GM23248 (cell line): Measurements from ENCODE around the gene GPR33. TPM values are rescaled to one million over a fixed set of nuclear protein-coding genes. Genes with fewer than 3 reads are reported as not detected.

Source experiments
- DNase-seq: peaks from one replicate; pipeline ENCODE4 v3.0.0-alpha.2; 2015
- H2AFZ ChIP-seq: fragments of 200-600 bp; sonication (generic); 2 replicates; pipeline ENCODE4 v1.6.1; 2016; ENCODE audit warnings: antibody characterized with exemption
- H3F3A ChIP-seq: fragments of 200-600 bp; sonication (generic); 2 replicates; pipeline ENCODE4 v1.6.1; 2016; ENCODE audit warnings: mild to moderate bottlenecking, antibody characterized with exemption, mixed run types; ENCODE audit not compliant: insufficient read depth
- H3K27ac ChIP-seq: fragments of 200-600 bp; sonication (generic); 2 replicates; pipeline ENCODE4 v1.5.1; 2016; ENCODE audit warnings: mild to moderate bottlenecking
- H3K27me3 ChIP-seq: fragments of 200-600 bp; sonication (generic); replicated peaks from 2 replicates; pipeline ENCODE4 v1.6.1; 2016; ENCODE audit warnings: mild to moderate bottlenecking; ENCODE audit not compliant: insufficient read depth
- H3K36me3 ChIP-seq: fragments of 200-600 bp; sonication (generic); 2 replicates; pipeline ENCODE4 v1.6.1; 2016; ENCODE audit warnings: low read depth, mild to moderate bottlenecking
- H3K4me1 ChIP-seq: fragments of 200-600 bp; sonication (generic); 2 replicates; pipeline ENCODE4 v1.6.1; 2016; ENCODE audit warnings: mild to moderate bottlenecking; ENCODE audit not compliant: insufficient read depth
- H3K4me2 ChIP-seq: fragments of 200-600 bp; sonication (generic); one replicate; pipeline ENCODE4 v1.6.1; 2016; ENCODE audit warnings: mild to moderate bottlenecking; ENCODE audit not compliant: unreplicated experiment
- H3K4me3 ChIP-seq: fragments of 200-600 bp; sonication (generic); 2 replicates; pipeline ENCODE4 v1.5.1; 2016; ENCODE audit warnings: mild to moderate bottlenecking
- H3K79me2 ChIP-seq: fragments of 200-600 bp; sonication (generic); 2 replicates; pipeline ENCODE4 v1.6.1; 2016; ENCODE audit warnings: mild to moderate bottlenecking; ENCODE audit not compliant: insufficient read depth
- H3K9ac ChIP-seq: fragments of 200-600 bp; sonication (generic); 2 replicates; pipeline ENCODE4 v1.6.1; 2016; ENCODE audit warnings: mild to moderate bottlenecking
- H3K9me2 ChIP-seq: fragments of 200-600 bp; sonication (generic); 2 replicates; pipeline ENCODE4 v1.6.1; 2016; ENCODE audit warnings: mixed run types, mild to moderate bottlenecking, moderate library complexity; ENCODE audit not compliant: insufficient read depth
- H3K9me3 ChIP-seq: fragments of 200-600 bp; sonication (generic); one replicate; pipeline ENCODE4 v1.6.1; 2017; ENCODE audit warnings: low read depth
- H4K20me1 ChIP-seq: fragments of 200-600 bp; sonication (generic); 2 replicates; pipeline ENCODE4 v1.6.0; 2016; ENCODE audit not compliant: insufficient read depth
- EZH2 ChIP-seq: fragments of 200-600 bp; sonication (generic); IDR thresholded peaks from 2 replicates; pipeline ENCODE4 v1.6.1; 2018; ENCODE audit warnings: antibody characterized with exemption, mild to moderate bottlenecking; ENCODE audit not compliant: insufficient read depth, poor library complexity, severe bottlenecking
- EZH2phosphoT487 ChIP-seq: fragments of 200-600 bp; sonication (generic); IDR thresholded peaks from 2 replicates; pipeline ENCODE4 v1.6.1; 2018; ENCODE audit warnings: antibody characterized with exemption, moderate library complexity, mild to moderate bottlenecking, low read depth; ENCODE audit not compliant: insufficient read depth
- WGBS, 2 experiments: methylation state at CpG; one replicate each; pipeline ENCODE4 v1.1.6; 2015 to 2017; ENCODE audit warnings: low lambda C conversion rate in 2 of 2, low coverage in 1 of 2; ENCODE audit errors: missing lambda C conversion rate in 2 of 2; 5-methylcytosine and 5-hydroxymethylcytosine counted together
- in situ Hi-C: fragments of 300-500 bp; cut with MboI; formaldehyde crosslinking; loops from 2 replicates; pipeline ENCODE4 v1.15.0; 2020
- polyA plus RNA-seq: library from polyadenylated mRNA; unstranded; fragments of >200 nt; fragmentation: Nextera tagmentation; extraction: Ambion mirVana; gene quantifications from 2 replicates; pipeline ENCODE4 v1.2.1, GENCODE V29; 2016
- total RNA-seq: library from RNA; depleted of rRNA; stranded (reverse); fragments of >200 nt; shearing (Covaris generic); gene quantifications from 2 replicates; pipeline ENCODE4 v1.2.3, GENCODE V29; 2014

GPR33 gene
- total and polyA plus RNA-seq, 2 experiments from 2014 or later: not detected

DNA sequence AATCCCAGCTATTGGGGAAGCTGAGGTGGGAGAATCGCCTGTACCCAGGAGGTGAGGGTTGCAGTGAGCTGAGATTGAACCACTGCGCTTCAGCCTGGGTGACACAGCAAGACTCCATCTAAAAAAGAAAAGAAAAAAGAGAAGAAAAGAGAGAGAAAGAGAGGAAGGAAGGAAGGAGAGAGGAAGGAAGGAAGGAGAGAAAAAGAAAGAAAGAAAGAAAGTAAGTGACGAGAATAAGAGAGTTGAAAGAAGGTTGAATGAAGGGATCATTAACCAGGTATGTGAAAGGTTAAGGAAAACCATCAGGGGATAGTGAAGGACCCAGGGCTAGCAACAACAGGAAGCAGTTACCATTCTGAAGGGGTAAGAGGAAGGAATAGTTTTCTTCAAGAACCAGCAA is 26.3 kb downstream of the GPR33 start:
- no peak overlapping the region for H3K4me3 ChIP-seq
- no peak overlapping the region for H3K9ac ChIP-seq
- peaks cover 4% of the 10 kb centered on the region; the same call in 1 of the 2 replicates for H3K79me2 ChIP-seq
- in situ Hi-C loops: no loop called here
- H3K4me2 ChIP-seq: no peak overlapping the region
- H3K27me3 ChIP-seq: no peaks in the 10 kb centered on the region
- no peak overlapping the region for H2AFZ ChIP-seq
- H3K9me3 ChIP-seq: no peaks in the 10 kb centered on the region
- TF ChIP-seq EZH2 (no peak), EZH2phosphoT487 (no peak)
- H3K4me1 ChIP-seq: peaks cover 10% of the 10 kb centered on the region; the same call in 1 of the 2 replicates
- no peak for DNase-seq
- no peak overlapping the region for H3K27ac ChIP-seq
- H3K9me2 ChIP-seq: no peaks in the 10 kb centered on the region
- no peaks in the 10 kb centered on the region for H3K36me3 ChIP-seq
- H3F3A ChIP-seq: peaks cover 3% of the 10 kb centered on the region; the same call in 1 of the 2 replicates
- no peaks in the 10 kb centered on the region for H4K20me1 ChIP-seq
- 83 to 90% methylated on average over 3 of the region's 3 CpGs for WGBS, 2 experiments

GRCh38 chr14:31457665-31458659 is 29.9 kb downstream of the GPR33 start:
- H3K9me3 ChIP-seq: no peaks in the 10 kb centered on the region
- H3K4me3 ChIP-seq: peak overlapping the region; percentile 86
- in situ Hi-C loops: no loop called here
- peak overlapping the region; percentile 97 for H2AFZ ChIP-seq
- H3K9ac ChIP-seq: peak overlapping the region; percentile 93
- H3K9me2 ChIP-seq: no peaks in the 10 kb centered on the region
- peaks cover 13% of the 10 kb centered on the region; the same call in 1 of the 2 replicates for H3K4me1 ChIP-seq
- DNase-seq: no peak
- H3K4me2 ChIP-seq: peak overlapping the region; percentile 99
- no peaks in the 10 kb centered on the region for H3K27me3 ChIP-seq
- peaks cover 37% of the 10 kb centered on the region for H3K79me2 ChIP-seq
- 50 to 51% methylated on average over 11 of the region's 11 CpGs for WGBS, 2 experiments
- no peaks in the 10 kb centered on the region for H3F3A ChIP-seq
- TF ChIP-seq EZH2 (no peak), EZH2phosphoT487 (no peak)
- H4K20me1 ChIP-seq: no peaks in the 10 kb centered on the region
- no peak overlapping the region for H3K27ac ChIP-seq
- H3K36me3 ChIP-seq: no peaks in the 10 kb centered on the region

DNA sequence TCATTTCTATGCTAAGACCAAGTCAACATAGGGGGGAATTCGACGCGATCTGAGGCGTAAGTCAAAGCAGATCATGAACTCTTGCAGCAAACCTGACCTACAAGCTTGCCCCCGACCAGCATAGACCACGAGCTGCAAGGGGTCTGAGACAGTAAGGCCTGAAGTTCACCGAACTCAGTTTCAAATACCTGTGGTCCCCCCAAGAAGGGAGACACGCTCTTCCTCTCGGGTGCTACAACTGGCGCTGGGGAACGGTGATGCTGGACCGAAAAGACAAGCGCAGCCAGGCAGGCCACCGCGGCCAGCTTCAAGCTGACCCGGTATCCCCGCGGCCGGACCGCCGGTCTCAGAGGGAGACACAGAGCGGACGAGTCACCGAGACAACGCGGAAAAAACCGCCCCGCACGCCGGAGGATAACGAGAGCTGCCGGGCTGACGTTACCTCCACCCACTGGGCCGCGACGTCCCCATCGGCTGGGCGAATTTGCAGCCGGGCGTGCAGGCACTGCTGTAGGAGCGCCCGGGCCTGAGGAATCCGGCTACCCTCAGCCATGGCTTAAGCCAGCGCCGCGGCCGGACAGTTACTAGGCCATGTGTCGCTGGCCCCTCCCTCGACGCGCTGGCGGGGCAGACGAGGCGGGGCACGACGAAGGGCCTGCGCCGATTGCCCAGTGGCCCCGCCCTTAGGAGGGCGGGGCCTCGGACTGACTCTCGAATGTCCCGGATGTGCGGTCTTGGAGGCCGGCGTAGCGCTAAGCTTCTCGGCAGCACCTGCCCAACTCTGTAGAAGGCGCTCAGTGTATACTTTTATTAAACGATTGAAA is 30.8 kb downstream of the GPR33 start, which contains the start of gene DTD2:
Gene DTD2 (minus strand): TSS at position 666 of the 824 bp plus-strand sequence. CDS start 113 bp downstream, at position 553.
- Histone ChIP-seq H3K36me3 (0 out of 2 replicates have a peak, but pooled peaks cover under 1% of the 10 kb centered on the region), H2AFZ (peak within 1 kb of the TSS; percentile 97), H3K27ac (peak within 1 kb of the TSS; percentile 82), H4K20me1 (no peaks in the 10 kb centered on the region), H3K4me2 (peak within 1 kb of the TSS; percentile 99), H3K9me2 (no peaks in the 10 kb centered on the region), H3K9me3 (no peaks in the 10 kb centered on the region), H3K79me2 (peaks cover 37% of the 10 kb centered on the region), H3F3A (no peaks in the 10 kb centered on the region), H3K4me1 (peaks cover 13% of the 10 kb centered on the region; the same call in 1 of the 2 replicates), H3K9ac (peak within 1 kb of the TSS; percentile 93), H3K27me3 (no peaks in the 10 kb centered on the region), H3K4me3 (peak within 1 kb of the TSS; percentile 86)
- no peak for TF ChIP-seq EZH2phosphoT487
- no peak for TF ChIP-seq EZH2
- peak; percentile 98 for DNase-seq
- in situ Hi-C loops: no loop called here
- WGBS, 2 experiments: 4 to 5% methylated on average over 59 to 69 of the region's 70 CpGs
